GM18520 (cell line): ENCODE measurements around the gene GJC2.

Experiments used
- ATAC-seq: cut with Tn5 transposase; IDR thresholded peaks from one replicate; pipeline ENCODE4 v1.9.1; 2021; ENCODE audit not compliant: unreplicated experiment

GJC2 gene

GRCh38 chr1:228156515-228156881 lies 6.8 kb downstream of the GJC2 start:
- no peak for ATAC-seq

DNA sequence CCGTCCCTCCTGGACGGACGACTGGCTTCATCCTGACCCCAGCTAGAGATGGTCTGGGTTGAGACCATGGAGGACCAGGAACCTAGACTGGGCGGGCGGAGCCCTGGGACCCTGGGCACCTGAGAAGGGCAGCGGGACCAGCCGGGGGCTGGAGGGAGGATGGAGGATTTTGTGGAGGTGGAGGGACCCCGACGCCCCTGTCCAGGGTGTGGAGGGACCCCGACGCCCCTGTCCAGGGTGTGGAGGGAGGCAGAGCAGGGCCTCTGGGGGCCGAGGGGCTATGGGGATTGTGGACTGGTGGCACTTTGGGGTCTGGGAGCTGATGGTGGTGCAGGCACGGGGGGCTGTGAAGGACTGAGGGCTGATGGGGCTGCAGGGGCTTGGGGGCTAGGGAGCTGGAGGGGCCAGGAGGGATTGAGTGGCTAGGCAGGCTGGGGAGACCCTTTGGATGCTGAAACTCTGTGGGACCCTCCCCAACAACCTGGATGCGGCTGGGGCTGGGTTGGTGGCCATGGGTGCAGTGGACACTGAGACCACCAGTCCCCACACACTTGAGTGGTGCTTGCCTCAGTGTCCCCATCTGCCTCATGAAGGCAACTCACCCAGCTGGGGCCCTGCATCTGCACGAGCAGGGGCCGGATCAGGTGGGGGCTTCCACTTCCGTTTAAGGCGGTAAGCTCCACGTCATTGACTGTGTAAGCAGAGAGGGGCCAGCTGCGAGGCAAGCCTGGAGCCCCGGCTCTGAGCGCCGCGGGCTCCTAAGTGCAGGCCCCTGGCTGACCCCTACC lies 7.4 kb downstream of the GJC2 start:
- ATAC-seq = no peak

DNA sequence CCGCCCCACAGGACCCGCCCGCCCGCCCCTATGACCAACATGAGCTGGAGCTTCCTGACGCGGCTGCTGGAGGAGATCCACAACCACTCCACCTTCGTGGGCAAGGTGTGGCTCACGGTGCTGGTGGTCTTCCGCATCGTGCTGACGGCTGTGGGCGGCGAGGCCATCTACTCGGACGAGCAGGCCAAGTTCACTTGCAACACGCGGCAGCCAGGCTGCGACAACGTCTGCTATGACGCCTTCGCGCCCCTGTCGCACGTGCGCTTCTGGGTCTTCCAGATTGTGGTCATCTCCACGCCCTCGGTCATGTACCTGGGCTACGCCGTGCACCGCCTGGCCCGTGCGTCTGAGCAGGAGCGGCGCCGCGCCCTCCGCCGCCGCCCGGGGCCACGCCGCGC lies 8.0 kb downstream of the GJC2 start:
- ATAC-seq = no peak

DNA sequence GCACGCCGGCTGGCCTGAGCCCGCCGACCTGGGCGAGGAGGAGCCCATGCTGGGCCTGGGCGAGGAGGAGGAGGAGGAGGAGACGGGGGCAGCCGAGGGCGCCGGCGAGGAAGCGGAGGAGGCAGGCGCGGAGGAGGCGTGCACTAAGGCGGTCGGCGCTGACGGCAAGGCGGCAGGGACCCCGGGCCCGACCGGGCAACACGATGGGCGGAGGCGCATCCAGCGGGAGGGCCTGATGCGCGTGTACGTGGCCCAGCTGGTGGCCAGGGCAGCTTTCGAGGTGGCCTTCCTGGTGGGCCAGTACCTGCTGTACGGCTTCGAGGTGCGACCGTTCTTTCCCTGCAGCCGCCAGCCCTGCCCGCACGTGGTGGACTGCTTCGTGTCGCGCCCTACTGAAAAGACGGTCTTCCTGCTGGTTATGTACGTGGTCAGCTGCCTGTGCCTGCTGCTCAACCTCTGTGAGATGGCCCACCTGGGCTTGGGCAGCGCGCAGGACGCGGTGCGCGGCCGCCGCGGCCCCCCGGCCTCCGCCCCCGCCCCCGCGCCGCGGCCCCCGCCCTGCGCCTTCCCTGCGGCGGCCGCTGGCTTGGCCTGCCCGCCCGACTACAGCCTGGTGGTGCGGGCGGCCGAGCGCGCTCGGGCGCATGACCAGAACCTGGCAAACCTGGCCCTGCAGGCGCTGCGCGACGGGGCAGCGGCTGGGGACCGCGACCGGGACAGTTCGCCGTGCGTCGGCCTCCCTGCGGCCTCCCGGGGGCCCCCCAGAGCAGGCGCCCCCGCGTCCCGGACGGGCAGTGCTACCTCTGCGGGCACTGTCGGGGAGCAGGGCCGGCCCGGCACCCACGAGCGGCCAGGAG lies 8.6 kb downstream of the GJC2 start:
- no peak for ATAC-seq

- no peak for ATAC-seq
Measured at GRCh38 chr1:228159008-228159665, 9.4 kb downstream of the GJC2 start.

GRCh38 chr1:228160201-228160761 lies 10.6 kb downstream of the GJC2 start:
- ATAC-seq = no peak

- ATAC-seq = no peak
Measured at GRCh38 chr1:228161362-228161761, 11.6 kb downstream of the GJC2 start.

GRCh38 chr1:228161866-228162265 lies 12.1 kb downstream of the GJC2 start:
- ATAC-seq = no peak

DNA sequence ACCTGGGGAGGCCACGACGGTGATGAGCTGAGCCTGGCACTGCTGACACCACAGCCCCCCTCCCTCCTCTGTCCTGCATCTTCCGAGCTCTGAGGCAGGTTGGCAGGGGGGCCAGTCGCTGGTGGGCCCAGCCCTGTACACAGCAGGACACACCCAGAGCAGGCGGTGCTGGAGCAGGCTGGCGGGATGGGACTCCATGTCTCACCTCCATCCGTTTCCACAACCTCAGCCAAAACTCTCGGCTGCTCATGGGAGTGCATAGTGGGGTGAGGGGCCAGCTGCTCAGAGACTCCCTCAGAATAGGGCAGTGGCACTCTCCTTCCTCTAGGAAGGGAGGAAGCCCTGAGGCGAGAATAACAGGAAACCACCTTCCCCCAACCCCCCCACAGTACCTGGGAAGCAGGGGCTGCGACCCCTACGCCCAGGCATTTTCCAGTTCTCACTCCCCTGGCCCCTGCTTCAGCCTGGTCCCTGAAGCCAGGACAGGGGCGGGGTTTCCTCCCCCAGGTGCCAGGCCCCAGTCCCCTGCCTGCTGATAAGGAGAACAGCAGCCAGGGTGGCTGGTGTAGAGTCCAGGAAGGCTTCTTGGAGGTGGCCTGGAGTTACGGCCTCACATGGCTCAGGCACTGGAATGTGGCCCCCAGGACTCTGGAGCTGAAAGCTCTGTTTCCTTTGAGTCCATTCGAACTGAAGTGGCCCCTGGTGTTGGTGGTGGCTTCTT lies 12.7 kb downstream of the GJC2 start:
- ATAC-seq = no peak

GRCh38 chr1:228163007-228163753 lies 13.4 kb downstream of the GJC2 start:
- no peak for ATAC-seq

- no peak for ATAC-seq
Measured at GRCh38 chr1:228163776-228164519, 14.2 kb downstream of the GJC2 start.

DNA sequence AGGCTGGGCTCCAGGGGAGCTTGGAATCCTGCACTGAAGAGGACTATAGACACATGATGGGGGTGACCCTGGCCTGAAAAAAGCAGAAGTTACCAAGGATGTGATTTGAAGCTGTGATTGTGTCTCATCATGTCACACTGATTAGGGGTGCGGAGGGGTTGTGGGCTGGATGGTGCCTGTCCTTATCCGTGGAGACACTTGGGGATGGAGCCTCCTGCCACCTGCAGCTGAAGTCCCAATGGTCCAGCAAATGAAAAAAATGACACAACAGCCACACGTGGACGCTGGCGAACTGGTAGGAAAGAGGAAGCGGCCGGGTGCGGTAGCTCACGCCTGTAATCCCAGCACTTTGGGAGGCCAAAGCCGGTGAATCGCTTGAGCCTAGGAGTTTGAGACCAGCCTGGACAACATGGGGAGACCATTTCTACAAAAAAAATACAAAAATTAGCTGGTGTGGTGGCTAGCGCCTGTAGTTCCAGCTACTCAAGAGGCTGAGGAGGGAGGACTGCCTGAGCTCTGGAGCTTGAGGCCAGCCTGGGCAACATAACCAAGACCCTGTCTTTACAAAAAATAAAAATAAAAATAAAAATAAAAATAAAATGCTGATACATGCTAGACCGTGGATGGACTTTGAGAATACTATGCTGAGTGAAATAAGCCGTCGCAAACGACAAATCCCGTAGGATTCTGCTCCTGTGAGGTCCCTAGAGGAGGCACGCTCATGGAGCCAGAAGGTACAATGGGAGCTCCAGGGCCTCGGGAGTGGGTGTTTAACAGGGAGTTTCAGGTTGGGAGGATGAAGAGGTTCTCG lies 15.0 kb downstream of the GJC2 start:
- no peak for ATAC-seq

GRCh38 chr1:228165372-228166169 lies 15.8 kb downstream of the GJC2 start, which contains the start of gene IBA57:
Gene IBA57 (plus strand): TSS chr1:228165804. CDS start chr1:228165817, 13 bp downstream.
- ATAC-seq = peak; percentile 79

- ATAC-seq = peak; percentile 6
Measured at GRCh38 chr1:228166170-228166936, 16.6 kb downstream of the GJC2 start.

- ATAC-seq = no peak
Measured at GRCh38 chr1:228168563-228169270, 19.0 kb downstream of the GJC2 start.

GRCh38 chr1:228169345-228169744 lies 19.6 kb downstream of the GJC2 start:
- ATAC-seq = no peak
